Fibroblast of the aortic adventitia (primary cell): ENCODE results near the gene BEAN1. TPM values are rescaled to one million over a fixed set of nuclear protein-coding genes. Genes with fewer than 3 reads are reported as not detected.

ENCODE experiments used
- DNase-seq: peaks from one replicate; pipeline ENCODE4 v3.0.0-alpha.2; 2010; ENCODE audit warnings: low read depth
- H3K4me3 ChIP-seq: 2 replicates; pipeline ENCODE4 v1.5.1; 2011; ENCODE audit warnings: low read depth, mild to moderate bottlenecking, control low read depth, low read length, moderate library complexity
- total RNA-seq: library from RNA; depleted of rRNA; stranded (reverse); fragments of >200 nt; gene quantifications from 2 replicates; pipeline ENCODE4 v1.2.3, GENCODE V29; 2012; ENCODE audit warnings: low replicate concordance
- TF ChIP-seq, protein P1 (sequence below): IDR thresholded peaks from 2 replicates; pipeline ENCODE4 v1.5.1; 2011; ENCODE audit warnings: mild to moderate bottlenecking, low read length, control low read depth, inconsistent platforms; ENCODE audit not compliant: insufficient read depth

BEAN1 gene
- total RNA-seq, 1 donor: 0.09 TPM

DNA sequence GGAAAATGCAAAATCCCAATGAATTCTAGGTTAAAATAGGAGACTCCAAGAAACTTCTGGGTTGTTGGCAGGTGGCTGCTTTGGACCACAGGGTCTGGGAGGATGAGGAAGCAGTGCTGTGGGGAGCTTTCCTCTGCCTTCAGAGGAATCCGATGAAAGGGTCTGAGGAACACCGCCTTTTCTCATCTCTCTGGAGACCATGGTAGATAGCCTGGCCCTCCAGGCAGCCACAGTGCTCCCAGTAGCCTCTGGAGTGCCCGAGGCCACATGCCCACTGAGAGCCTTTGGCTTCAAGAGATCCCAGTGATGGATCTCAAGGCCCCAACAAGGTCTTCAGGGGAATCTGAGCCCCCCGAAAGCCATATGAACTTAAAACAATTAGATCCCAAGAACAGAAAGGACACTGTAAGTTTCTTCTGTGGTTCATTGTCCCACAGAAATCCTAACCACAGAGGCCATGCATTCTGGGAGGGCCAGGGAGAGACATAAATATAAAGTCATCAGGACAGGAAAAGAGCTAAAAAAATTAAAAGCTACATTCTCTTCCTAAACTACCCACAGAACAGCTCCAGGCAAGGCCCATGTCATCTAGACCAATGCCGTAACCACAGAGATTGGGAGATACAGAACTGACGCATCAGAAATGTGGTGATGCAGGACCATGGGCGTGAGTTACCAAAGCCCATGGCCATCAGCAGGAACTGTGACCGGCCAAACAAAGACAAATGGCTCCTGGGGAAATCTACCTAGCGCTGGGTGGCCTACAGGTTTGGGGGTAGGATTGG, 98.5 kb downstream of the BEAN1 start:
- no peak overlapping the region for H3K4me3 ChIP-seq
- TF ChIP-seq, protein P1, sequence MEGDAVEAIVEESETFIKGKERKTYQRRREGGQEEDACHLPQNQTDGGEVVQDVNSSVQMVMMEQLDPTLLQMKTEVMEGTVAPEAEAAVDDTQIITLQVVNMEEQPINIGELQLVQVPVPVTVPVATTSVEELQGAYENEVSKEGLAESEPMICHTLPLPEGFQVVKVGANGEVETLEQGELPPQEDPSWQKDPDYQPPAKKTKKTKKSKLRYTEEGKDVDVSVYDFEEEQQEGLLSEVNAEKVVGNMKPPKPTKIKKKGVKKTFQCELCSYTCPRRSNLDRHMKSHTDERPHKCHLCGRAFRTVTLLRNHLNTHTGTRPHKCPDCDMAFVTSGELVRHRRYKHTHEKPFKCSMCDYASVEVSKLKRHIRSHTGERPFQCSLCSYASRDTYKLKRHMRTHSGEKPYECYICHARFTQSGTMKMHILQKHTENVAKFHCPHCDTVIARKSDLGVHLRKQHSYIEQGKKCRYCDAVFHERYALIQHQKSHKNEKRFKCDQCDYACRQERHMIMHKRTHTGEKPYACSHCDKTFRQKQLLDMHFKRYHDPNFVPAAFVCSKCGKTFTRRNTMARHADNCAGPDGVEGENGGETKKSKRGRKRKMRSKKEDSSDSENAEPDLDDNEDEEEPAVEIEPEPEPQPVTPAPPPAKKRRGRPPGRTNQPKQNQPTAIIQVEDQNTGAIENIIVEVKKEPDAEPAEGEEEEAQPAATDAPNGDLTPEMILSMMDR: no peak
- DNase-seq: no peak

DNA sequence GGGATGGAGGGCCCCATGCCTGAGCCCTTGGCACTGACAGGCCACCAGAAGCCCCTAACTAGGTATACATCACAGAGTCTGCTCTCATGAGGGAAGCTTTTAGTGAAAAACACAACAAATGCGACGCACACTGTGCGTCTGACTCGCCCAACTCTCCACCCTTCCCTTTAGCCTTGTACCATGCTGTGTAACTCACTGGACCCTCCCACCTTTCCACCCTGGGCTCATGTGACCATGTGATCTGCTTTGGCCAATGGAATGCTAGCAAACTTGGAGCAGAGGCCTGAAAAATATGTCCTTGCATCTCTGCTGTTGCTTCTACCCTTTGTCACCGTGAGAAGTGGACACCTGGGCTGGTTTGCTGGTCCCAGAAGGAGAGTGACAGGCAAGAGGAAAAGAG, 101.2 kb downstream of the BEAN1 start:
- DNase-seq: no peak
- H3K4me3 ChIP-seq: no peak overlapping the region
- TF ChIP-seq, protein P1: no peak

DNA sequence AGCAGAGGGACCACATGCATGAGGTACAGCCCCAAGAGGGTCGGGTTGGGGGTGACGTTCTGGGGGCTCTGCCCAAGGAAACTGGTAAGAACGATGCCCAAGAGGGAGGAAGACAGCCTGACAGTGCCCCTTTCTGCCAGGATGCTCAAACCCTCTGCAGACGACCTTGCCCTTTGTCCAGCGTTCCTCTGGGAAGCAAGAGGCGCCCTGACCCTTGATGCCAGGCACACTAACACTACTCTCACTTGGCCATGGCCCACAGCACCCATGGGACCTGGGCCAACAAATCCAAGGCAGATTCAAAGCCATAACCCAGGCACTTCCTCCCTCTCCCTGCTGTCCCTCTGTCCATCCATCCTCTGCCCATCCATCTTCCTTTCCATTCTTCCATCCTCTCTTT, 102.4 kb downstream of the BEAN1 start:
- TF ChIP-seq, protein P1: no peak
- no peak overlapping the region for H3K4me3 ChIP-seq
- DNase-seq: no peak

Other genes with a start within 250 kb of the BEAN1 start
- gene CDH5, start 60.6 kb upstream of the BEAN1 start, total RNA-seq: 2.9 and 7.0 TPM in 2 replicates
- gene TK2, start 122.8 kb downstream of the BEAN1 start, total RNA-seq: 58.8 and 101 TPM in 2 replicates
- gene CKLF, start 125.3 kb downstream of the BEAN1 start, total RNA-seq: 17.3 and 73.4 TPM in 2 replicates
- gene CMTM1, start 139.1 kb downstream of the BEAN1 start, total RNA-seq: 3.2 TPM in 1 of 2 replicates, not detected in the other
- not detected in 2 replicates for gene CMTM2, start 152.2 kb downstream of the BEAN1 start, total RNA-seq
- gene CMTM3, start 177.4 kb downstream of the BEAN1 start, total RNA-seq: 7.4 and 17.8 TPM in 2 replicates